Measurements from ENCODE around the gene SEMA6A.

The SEMA6A gene

DNA sequence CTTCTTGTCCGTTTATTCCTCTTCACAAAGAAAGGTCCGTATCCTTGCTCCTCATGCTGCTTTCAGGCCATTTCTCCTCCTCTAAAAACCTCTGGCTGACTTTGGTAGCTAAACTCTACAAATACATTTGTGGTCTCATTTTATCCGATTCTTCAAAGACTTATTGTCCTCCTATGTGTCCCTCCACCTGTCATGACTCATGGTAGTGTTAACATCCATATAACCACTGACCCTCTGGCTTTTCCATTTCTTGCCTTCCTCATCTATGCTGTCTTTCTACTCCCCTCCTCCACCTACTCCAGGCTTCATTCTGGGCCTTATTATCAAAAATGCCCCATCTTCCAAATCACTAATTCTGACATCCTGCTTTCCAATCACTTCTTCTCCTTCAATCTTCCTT, 4.1 kb upstream of the SEMA6A start:
- H3K27me3 ChIP-seq (ENCODE audit: control insufficient read depth, insufficient read depth, low read length, poor library complexity, severe bottlenecking): no peaks in the 10 kb centered on the region
- no peaks in the 10 kb centered on the region for H3K36me3 ChIP-seq (ENCODE audit: control insufficient read depth, insufficient read depth, low read length)
- WGBS, 2 experiments: 82 to 86% methylated on average over 3 of the region's 3 CpGs
- H3K27ac ChIP-seq (ENCODE audit: insufficient read depth, low read depth, low read length, poor library complexity, severe bottlenecking): no peak overlapping the region
- H3K9me3 ChIP-seq (ENCODE audit: control insufficient read depth, low read length): no peaks in the 10 kb centered on the region
- peaks cover 5% of the 10 kb centered on the region for H3K4me1 ChIP-seq (ENCODE audit: control insufficient read depth, insufficient read depth, low read length)
- no peak overlapping the region for H3K4me3 ChIP-seq (ENCODE audit: insufficient read depth, low read depth, low read length)

DNA sequence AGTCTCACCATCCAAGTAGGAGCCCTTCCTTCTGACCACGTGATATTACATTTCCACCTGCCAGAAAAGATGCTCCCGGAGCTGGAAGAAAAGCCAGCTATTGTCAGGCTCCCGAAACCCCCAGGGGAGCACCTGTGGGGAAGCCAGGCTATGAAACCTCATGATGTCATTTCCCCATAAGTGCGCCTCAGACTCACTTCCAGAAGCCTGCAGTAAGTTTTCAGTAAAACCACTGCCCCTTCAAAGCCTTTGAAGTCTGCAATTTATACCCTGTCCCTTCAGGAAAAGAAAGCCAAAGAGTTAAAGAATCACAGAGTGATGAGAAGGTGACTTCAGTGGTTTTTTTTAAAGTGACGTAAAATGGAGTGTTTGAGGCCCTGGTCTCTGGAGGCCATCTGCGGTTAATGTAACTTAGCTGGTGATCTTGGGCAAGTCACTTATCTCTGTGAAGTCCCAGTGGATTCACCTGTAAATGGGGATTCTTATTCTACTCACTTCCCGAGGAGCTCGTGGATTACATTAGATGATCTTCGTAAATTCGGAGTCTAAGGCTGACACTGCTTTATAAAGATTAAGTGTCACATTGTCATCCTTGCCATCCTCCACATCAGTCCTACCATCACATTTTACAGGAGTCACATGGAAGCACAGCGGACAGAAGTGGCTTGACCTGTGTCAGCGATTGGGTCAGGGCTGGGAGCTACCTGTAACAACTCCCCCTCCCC, 2.6 kb upstream of the SEMA6A start:
- Histone ChIP-seq H3K9me3 (ENCODE audit: control insufficient read depth, low read length) (no peaks in the 10 kb centered on the region), H3K27ac (ENCODE audit: insufficient read depth, low read depth, low read length, poor library complexity, severe bottlenecking) (no peak overlapping the region), H3K27me3 (ENCODE audit: control insufficient read depth, insufficient read depth, low read length, poor library complexity, severe bottlenecking) (no peaks in the 10 kb centered on the region), H3K36me3 (ENCODE audit: control insufficient read depth, insufficient read depth, low read length) (no peaks in the 10 kb centered on the region), H3K4me1 (ENCODE audit: control insufficient read depth, insufficient read depth, low read length) (peaks cover 5% of the 10 kb centered on the region), H3K4me3 (ENCODE audit: insufficient read depth, low read depth, low read length) (no peak overlapping the region)
- WGBS, 2 experiments: 74 to 75% methylated on average over 12 of the region's 12 CpGs

DNA sequence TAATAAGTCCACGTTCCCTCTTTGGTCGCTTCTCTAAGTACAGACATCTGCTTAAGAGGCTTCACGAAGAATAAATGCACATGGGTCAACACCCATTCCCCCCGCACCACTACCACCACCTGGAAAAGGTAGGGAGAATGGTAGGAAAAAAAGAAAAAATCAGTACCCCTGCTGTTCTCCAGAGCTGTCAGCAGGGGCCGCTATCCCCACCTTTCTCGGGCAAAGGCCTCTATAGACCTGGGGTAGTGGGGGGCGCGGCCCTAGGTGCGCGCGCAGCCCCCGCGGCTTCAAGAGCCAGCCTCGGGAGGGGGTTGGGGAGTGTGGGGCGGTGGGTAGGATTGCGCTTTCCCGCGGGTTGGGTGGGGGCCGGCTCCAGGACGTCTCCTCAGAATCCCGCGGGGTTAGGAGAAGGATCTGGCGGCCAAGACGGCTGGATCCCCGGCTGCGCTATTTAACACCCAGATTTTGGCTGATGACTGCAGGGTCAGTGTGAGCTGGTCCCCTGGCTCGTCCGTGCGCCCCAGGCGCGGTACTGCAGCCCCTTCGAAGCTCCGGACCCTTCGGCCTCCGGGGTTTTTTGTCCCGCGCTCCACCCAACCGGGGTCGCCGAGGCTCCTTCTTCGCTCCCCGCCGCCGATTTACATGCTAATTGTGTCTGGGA, 1.6 kb upstream of the SEMA6A start:
- no peaks in the 10 kb centered on the region for H3K27me3 ChIP-seq (ENCODE audit: control insufficient read depth, insufficient read depth, low read length, poor library complexity, severe bottlenecking)
- 1% methylated on average over 42 to 43 of the region's 44 CpGs for WGBS, 2 experiments
- no peaks in the 10 kb centered on the region for H3K36me3 ChIP-seq (ENCODE audit: control insufficient read depth, insufficient read depth, low read length)
- H3K9me3 ChIP-seq (ENCODE audit: control insufficient read depth, low read length): no peaks in the 10 kb centered on the region
- H3K4me1 ChIP-seq (ENCODE audit: control insufficient read depth, insufficient read depth, low read length): peaks cover 5% of the 10 kb centered on the region
- H3K27ac ChIP-seq (ENCODE audit: insufficient read depth, low read depth, low read length, poor library complexity, severe bottlenecking): no peak overlapping the region
- H3K4me3 ChIP-seq (ENCODE audit: insufficient read depth, low read depth, low read length): peak overlapping the region; percentile 71

DNA sequence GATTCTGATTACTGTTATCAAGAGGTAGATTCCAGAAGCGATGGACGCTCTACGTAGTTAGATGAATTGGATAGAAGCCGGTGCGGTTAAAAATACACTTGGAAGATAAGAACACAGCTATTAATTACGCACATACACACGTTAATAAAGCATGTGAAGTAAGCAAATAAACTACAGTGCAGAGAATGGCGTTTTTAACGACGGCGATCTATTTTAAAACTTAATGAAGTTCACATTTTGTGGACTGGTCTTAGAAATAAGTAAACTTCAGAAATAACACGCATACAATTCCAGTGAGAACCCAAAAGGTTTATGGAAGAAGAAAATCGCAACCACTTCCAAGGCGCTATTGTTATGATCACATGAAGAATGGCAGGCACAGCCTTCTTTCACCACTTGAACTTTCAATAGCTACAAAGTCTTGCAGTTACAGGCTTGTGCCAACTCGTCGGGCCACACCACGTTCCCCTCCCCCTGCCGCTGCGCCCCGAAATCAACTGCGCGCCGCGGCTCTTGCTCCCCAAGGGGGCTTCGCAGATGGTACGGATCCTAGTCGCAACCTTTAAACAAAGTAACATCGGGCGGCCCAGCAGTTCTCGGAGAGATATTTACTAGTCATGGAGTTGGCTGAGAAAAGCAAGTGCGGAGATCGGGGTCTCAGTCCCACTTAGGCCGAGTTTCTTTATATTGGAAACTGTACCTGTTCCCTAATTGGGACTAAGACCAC, 866 bp upstream of the SEMA6A start:
- Histone ChIP-seq H3K4me1 (ENCODE audit: control insufficient read depth, insufficient read depth, low read length) (peaks cover 11% of the 10 kb centered on the region), H3K4me3 (ENCODE audit: insufficient read depth, low read depth, low read length) (peak overlapping the region; percentile 71), H3K36me3 (ENCODE audit: control insufficient read depth, insufficient read depth, low read length) (no peaks in the 10 kb centered on the region), H3K27me3 (ENCODE audit: control insufficient read depth, insufficient read depth, low read length, poor library complexity, severe bottlenecking) (no peaks in the 10 kb centered on the region), H3K9me3 (ENCODE audit: control insufficient read depth, low read length) (no peaks in the 10 kb centered on the region), H3K27ac (ENCODE audit: insufficient read depth, low read depth, low read length, poor library complexity, severe bottlenecking) (no peak overlapping the region)
- 1 to 2% methylated on average over 33 of the region's 33 CpGs for WGBS, 2 experiments

DNA sequence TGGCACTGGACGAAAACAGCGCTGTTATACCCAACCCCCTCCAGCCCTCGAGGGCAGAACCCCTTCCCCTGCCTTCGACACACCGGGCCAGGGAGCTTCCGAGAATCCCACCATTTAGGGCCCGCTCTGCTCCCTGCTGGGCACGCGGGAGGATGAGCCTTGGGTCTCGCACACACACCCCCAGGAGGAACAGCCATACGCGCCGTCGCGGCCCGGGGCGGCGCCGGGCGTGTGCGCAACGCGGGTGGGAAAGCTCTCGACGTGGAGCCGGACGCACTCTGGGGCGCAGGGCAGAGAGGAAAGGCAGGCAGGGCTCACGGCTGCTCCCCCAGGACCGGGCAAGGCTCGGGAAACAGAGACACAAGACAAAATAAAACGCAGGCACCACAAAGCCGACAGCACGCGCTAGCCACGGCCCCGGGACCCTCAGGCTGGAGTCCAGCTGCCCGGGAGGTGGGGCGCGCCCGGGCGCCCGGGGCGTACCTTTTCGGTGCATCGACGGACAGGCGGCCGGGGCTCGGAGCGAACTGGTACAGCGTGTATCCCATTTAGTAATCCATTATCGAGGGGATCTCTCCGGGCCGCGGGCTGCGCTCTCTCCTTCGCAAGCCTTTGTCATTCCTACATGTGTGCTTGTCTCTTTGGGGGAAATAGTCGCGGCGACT, 789 bp downstream of the SEMA6A start:
- H3K36me3 ChIP-seq (ENCODE audit: control insufficient read depth, insufficient read depth, low read length): no peaks in the 10 kb centered on the region
- H3K9me3 ChIP-seq (ENCODE audit: control insufficient read depth, low read length): no peaks in the 10 kb centered on the region
- H3K27ac ChIP-seq (ENCODE audit: insufficient read depth, low read depth, low read length, poor library complexity, severe bottlenecking): peak overlapping the region; percentile 56
- peak overlapping the region; percentile 71 for H3K4me3 ChIP-seq (ENCODE audit: insufficient read depth, low read depth, low read length)
- 1% methylated on average over 61 of the region's 61 CpGs for WGBS, 2 experiments
- H3K4me1 ChIP-seq (ENCODE audit: control insufficient read depth, insufficient read depth, low read length): peaks cover 15% of the 10 kb centered on the region
- no peaks in the 10 kb centered on the region for H3K27me3 ChIP-seq (ENCODE audit: control insufficient read depth, insufficient read depth, low read length, poor library complexity, severe bottlenecking)

DNA sequence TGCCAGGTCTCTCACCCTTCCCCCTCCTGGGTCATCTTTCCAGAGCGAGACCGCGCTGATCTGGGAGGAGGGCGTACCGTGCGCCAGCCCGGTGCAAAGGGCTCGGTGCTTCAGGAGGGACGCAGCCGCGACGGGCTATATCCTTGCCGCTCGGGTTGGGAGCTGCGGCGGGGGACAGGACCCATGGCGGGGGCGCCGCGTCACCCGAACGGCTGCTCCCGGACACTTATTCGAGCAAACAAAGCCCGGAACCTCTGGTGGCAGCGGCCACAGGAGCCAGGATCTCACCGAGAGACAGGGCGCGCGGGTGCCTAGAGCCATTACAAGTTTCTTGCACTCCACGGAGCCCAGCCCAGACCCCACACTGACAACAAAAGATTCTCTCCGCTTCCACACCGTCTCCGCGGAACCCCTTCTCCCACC, 1.3 kb downstream of the SEMA6A start:
- H3K36me3 ChIP-seq (ENCODE audit: control insufficient read depth, insufficient read depth, low read length): no peaks in the 10 kb centered on the region
- H3K9me3 ChIP-seq (ENCODE audit: control insufficient read depth, low read length): no peaks in the 10 kb centered on the region
- peak overlapping the region; percentile 71 for H3K4me3 ChIP-seq (ENCODE audit: insufficient read depth, low read depth, low read length)
- H3K4me1 ChIP-seq (ENCODE audit: control insufficient read depth, insufficient read depth, low read length): peaks cover 15% of the 10 kb centered on the region
- no peaks in the 10 kb centered on the region for H3K27me3 ChIP-seq (ENCODE audit: control insufficient read depth, insufficient read depth, low read length, poor library complexity, severe bottlenecking)
- WGBS, 2 experiments: 0% methylated on average over 35 of the region's 35 CpGs
- peak overlapping the region; percentile 53 for H3K27ac ChIP-seq (ENCODE audit: insufficient read depth, low read depth, low read length, poor library complexity, severe bottlenecking)

DNA sequence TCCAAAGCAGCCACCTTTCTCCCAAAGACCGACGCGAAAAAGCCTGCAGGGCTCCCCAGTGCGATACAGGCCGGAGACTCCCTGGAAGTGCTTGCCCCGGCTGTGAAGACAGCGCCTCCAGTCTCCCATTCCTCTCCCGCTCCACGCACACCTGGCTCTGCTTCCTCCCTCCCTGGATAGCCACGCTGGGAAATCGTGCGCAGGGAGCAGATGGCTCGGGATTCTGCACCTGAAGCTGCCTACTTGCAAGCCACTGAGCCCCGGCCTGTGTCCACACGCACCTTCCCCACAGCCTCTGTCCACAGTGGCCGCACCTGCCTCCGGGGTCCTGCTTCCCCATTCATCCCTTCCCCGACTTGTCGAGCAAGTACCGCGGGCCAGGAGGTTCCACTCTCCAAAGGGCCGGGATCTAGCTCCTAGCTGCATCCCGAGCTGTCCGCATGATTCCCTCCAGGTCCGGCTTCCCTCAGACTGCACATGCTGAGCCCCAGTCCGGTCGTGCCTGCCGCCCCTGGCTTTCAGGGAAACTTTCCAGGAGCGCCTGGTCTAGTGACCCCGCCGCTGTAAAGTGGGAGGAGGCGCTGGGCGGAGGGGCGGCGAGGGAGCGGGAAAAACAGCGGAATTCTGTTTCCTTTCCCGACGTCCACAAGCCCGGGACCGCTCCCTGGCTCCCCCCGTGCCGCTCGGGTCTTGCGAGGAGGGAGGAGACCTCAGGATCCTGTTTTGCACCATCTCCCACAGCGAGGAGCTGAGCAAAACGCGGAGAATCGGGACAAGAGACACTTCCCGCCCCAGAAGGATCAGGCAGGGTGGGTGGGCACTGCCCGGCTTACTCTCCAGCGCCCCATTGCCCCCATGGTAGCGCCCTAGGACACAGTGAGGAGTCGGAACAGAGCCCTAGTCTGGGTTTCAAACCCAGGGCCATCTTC, 2.0 kb downstream of the SEMA6A start:
- Histone ChIP-seq H3K27me3 (ENCODE audit: control insufficient read depth, insufficient read depth, low read length, poor library complexity, severe bottlenecking) (no peaks in the 10 kb centered on the region), H3K27ac (ENCODE audit: insufficient read depth, low read depth, low read length, poor library complexity, severe bottlenecking) (peak overlapping the region; percentile 53), H3K36me3 (ENCODE audit: control insufficient read depth, insufficient read depth, low read length) (no peaks in the 10 kb centered on the region), H3K9me3 (ENCODE audit: control insufficient read depth, low read length) (no peaks in the 10 kb centered on the region), H3K4me1 (ENCODE audit: control insufficient read depth, insufficient read depth, low read length) (peaks cover 15% of the 10 kb centered on the region), H3K4me3 (ENCODE audit: insufficient read depth, low read depth, low read length) (peak overlapping the region; percentile 71)
- WGBS, 2 experiments: 0% methylated on average over 54 of the region's 54 CpGs

DNA sequence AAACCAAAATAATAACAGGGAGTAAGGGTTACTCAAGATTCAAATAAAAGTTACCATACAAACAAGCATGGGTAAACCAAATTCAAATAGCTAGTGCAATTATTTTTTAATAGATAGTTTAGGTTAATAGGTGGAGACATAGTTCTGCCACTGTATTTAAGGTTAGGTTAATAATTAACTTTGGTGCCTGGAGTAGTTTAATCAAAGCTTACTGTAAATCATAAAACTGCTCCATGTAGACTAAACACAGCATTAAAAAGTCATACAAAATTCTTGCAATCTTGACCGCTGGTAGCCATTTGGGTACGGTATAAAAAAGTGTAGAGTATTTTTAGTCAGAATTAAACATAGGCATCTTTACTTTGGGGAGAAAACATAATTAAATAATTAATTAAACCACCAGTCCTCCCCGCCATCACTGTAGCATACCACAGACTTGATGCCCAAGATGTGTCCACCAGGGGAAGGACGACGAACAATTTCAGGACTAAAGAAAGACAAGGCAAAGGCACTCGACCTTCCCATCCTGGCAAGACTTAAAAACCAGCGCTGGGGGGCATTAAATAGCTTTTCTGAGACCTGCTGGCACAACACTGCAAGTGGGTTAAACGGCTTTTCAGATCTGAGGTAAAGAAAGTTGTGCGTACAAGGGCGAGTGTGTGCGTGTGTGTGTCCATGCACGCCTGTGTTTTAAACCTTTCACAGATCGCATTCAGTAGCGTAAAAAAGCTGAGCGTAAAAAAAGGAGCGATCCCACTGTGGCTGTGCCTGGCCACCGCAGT, 2.9 kb downstream of the SEMA6A start:
- no peaks in the 10 kb centered on the region for H3K36me3 ChIP-seq (ENCODE audit: control insufficient read depth, insufficient read depth, low read length)
- no peak overlapping the region for H3K27ac ChIP-seq (ENCODE audit: insufficient read depth, low read depth, low read length, poor library complexity, severe bottlenecking)
- no peaks in the 10 kb centered on the region for H3K27me3 ChIP-seq (ENCODE audit: control insufficient read depth, insufficient read depth, low read length, poor library complexity, severe bottlenecking)
- peaks cover 14% of the 10 kb centered on the region for H3K4me1 ChIP-seq (ENCODE audit: control insufficient read depth, insufficient read depth, low read length)
- H3K9me3 ChIP-seq (ENCODE audit: control insufficient read depth, low read length): no peaks in the 10 kb centered on the region
- 0 to 2% methylated on average over 15 to 16 of the region's 17 CpGs for WGBS, 2 experiments
- peak overlapping the region; percentile 71 for H3K4me3 ChIP-seq (ENCODE audit: insufficient read depth, low read depth, low read length)

DNA sequence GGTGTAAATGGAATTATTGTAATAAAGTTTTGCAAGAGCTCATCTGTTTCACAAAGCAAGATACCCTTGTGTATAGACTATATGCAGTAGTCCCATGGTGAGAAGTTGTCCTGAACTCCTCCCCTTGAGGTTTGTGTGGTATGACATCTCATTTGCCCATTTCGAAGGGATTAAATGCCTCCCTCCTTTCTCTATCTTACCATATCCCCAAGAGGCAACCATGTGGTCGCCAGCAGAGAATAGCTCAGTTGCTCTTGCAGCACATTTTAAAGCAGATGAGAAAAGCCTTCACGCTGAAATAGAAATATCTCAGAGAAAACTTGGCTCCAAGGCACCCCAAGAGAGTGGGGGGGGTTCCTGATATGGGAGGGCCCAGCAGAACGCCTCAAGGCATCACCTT, 4.6 kb downstream of the SEMA6A start:
- 39 to 45% methylated on average over 3 to 4 of the region's 4 CpGs for WGBS, 2 experiments
- H3K4me3 ChIP-seq (ENCODE audit: insufficient read depth, low read depth, low read length): no peak overlapping the region

More for the DNA sequence above, 4.6 kb downstream of the SEMA6A start:
- no peak overlapping the region for H3K27ac ChIP-seq (ENCODE audit: insufficient read depth, low read depth, low read length, poor library complexity, severe bottlenecking)
- H3K9me3 ChIP-seq (ENCODE audit: control insufficient read depth, low read length): no peaks in the 10 kb centered on the region
- no peaks in the 10 kb centered on the region for H3K36me3 ChIP-seq (ENCODE audit: control insufficient read depth, insufficient read depth, low read length)
- no peaks in the 10 kb centered on the region for H3K27me3 ChIP-seq (ENCODE audit: control insufficient read depth, insufficient read depth, low read length, poor library complexity, severe bottlenecking)
- H3K4me1 ChIP-seq (ENCODE audit: control insufficient read depth, insufficient read depth, low read length): peaks cover 29% of the 10 kb centered on the region
